HG03108 (cell line): ENCODE measurements around the gene HNRNPAB.
"Not testable (repeated sequence)": the region's sequence is repeated elsewhere in the genome, so short reads cannot be mapped to it uniquely, and the experiment has no call there.

Source experiments
- ATAC-seq: cut with Tn5 transposase; IDR thresholded peaks from one replicate; pipeline ENCODE4 v1.9.1; 2021; ENCODE audit warnings: moderate library complexity; ENCODE audit not compliant: unreplicated experiment

The HNRNPAB gene

GRCh38 chr5:178229111-178229510 lies 24.8 kb downstream of the HNRNPAB start:
- ATAC-seq = not testable (repeated sequence)

- no peak for ATAC-seq
These were observed 25.5 kb downstream of the HNRNPAB start for GRCh38 chr5:178229861-178230260.

GRCh38 chr5:178230879-178231538 lies 26.7 kb downstream of the HNRNPAB start:
- no peak for ATAC-seq

GRCh38 chr5:178231539-178232123 lies 27.3 kb downstream of the HNRNPAB start:
- ATAC-seq = no peak

GRCh38 chr5:178232124-178232919 lies 28.0 kb downstream of the HNRNPAB start, which contains the start of gene PHYKPL:
TSS of gene PHYKPL (minus strand) at chr5:178232802. CDS start at chr5:178232550, 252 bp downstream.
- ATAC-seq = peak; percentile 64

GRCh38 chr5:178232920-178233429 lies 28.6 kb downstream of the HNRNPAB start:
- ATAC-seq = no peak

- ATAC-seq = no peak
These were observed 29.9 kb downstream of the HNRNPAB start for GRCh38 chr5:178234121-178234749.

- no peak for ATAC-seq
These were observed 30.6 kb downstream of the HNRNPAB start for GRCh38 chr5:178234750-178235587.

GRCh38 chr5:178235588-178235974 lies 31.2 kb downstream of the HNRNPAB start:
- no peak for ATAC-seq

- ATAC-seq = no peak
These were observed 31.8 kb downstream of the HNRNPAB start for GRCh38 chr5:178236126-178236525.

GRCh38 chr5:178236679-178237078 lies 32.3 kb downstream of the HNRNPAB start:
- ATAC-seq = no peak

GRCh38 chr5:178237431-178238312 lies 33.3 kb downstream of the HNRNPAB start:
- ATAC-seq = no peak

GRCh38 chr5:178238313-178238635 lies 33.9 kb downstream of the HNRNPAB start:
- ATAC-seq = no peak

GRCh38 chr5:178238711-178239592 lies 34.6 kb downstream of the HNRNPAB start:
- no peak for ATAC-seq

- not testable (repeated sequence) for ATAC-seq
These were observed 35.4 kb downstream of the HNRNPAB start for GRCh38 chr5:178239626-178240301.

GRCh38 chr5:178240341-178240741 lies 36.0 kb downstream of the HNRNPAB start:
- ATAC-seq = no peak

GRCh38 chr5:178240766-178241165 lies 36.4 kb downstream of the HNRNPAB start:
- ATAC-seq = no peak

GRCh38 chr5:178241231-178241663 lies 36.9 kb downstream of the HNRNPAB start:
- ATAC-seq = no peak
